Mucosa of descending colon (tissue), 3 donors: ENCODE measurements around the gene NCK1. TPM values are rescaled to one million over a fixed set of nuclear protein-coding genes. Genes with fewer than 3 reads are reported as not detected.
A peak's percentile ranks its signal among the peaks of the same experiment; 100 is the strongest.

ENCODE experiments used
- ATAC-seq: fragments of 200-7000 bp; cut with Tn5 transposase; one replicate; pipeline ENCODE4 v1.9.1; 2020; ENCODE audit warnings: mild to moderate bottlenecking, moderate library complexity
- DNase-seq, 3 donors: peaks; one replicate each; pipeline ENCODE4 v3.0.0-alpha.2; 2020
- H3K36me3 ChIP-seq: fragments of 200-600 bp; one replicate; pipeline ENCODE4 v1.8.0; 2021; ENCODE audit warnings: low read depth, mild to moderate bottlenecking
- H3K4me1 ChIP-seq: fragments of 200-600 bp; one replicate; pipeline ENCODE4 v1.8.0; 2021; ENCODE audit warnings: low read depth, mild to moderate bottlenecking
- H3K4me3 ChIP-seq: fragments of 200-600 bp; one replicate; pipeline ENCODE4 v1.8.0; 2021; ENCODE audit warnings: mild to moderate bottlenecking
- H3K9me3 ChIP-seq: fragments of 200-600 bp; one replicate; pipeline ENCODE4 v1.8.0; 2021; ENCODE audit warnings: mild to moderate bottlenecking
- intact Hi-C, 2 donors: fragments of 100-400 bp; cut with DNase I in 1 of 2; cut with micrococcal nuclease in 1 of 2; formaldehyde crosslinking; loops; one replicate each; pipeline versions ENCODE4 v1.11.0 to v1.11.1; 2022; cut with DNase I, micrococcal nuclease
- total RNA-seq, 3 donors: library from RNA; stranded (reverse); fragmentation: NEBNext Ultra II Directional in 2 of 3; extraction: Animal tissue kit (Norgen Biotek cat#: 25700) in 2 of 3; gene quantifications; one replicate each; pipeline versions ENCODE4 v1.2.1 to v1.2.4, GENCODE V29; 2021 to 2023
- TF ChIP-seq, protein P1 (sequence below): fragments of 200-600 bp; IDR thresholded peaks from one replicate; pipeline ENCODE4 v1.8.0; 2022; ENCODE audit warnings: antibody characterized with exemption, mild to moderate bottlenecking
- donor health status: DM: no; HTN: no; CAD: no; lungs with moderate emphysema.
- donor health status: DM: no; HTN: no; CAD: no.
- donor health status: DM: no; HTN: yes; CAD: no.

NCK1 gene
- total RNA-seq, 3 donors from 2014 or later: 47.0 to 56.4 (median 50.1) TPM

DNA sequence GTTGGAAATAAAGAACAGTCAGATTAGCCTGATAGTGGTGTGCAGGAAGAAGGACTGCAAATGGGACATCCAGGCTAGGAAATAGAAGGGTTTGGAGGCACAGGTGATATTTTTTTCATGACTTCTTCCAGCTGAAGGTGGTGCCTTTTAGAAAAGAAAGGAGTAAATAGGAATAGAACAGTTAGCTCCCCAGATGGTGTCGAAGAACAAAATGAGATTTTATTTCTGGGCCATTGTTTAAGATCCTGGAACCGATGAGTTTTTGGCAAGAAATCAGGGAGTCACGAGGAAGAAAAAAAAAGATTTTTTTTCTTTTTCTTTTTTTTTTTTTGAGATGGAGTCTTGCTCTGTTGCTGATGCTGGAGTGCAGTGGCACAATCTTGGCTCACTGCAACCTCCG is 9.8 kb upstream of the NCK1 start:
- no peak overlapping the region for H3K4me3 ChIP-seq
- no peak for ATAC-seq
- DNase-seq: no peak
- no peaks in the 10 kb centered on the region for H3K36me3 ChIP-seq
- no peaks in the 10 kb centered on the region for H3K4me1 ChIP-seq
- intact Hi-C loops: no loop called here
- TF ChIP-seq, protein P1, sequence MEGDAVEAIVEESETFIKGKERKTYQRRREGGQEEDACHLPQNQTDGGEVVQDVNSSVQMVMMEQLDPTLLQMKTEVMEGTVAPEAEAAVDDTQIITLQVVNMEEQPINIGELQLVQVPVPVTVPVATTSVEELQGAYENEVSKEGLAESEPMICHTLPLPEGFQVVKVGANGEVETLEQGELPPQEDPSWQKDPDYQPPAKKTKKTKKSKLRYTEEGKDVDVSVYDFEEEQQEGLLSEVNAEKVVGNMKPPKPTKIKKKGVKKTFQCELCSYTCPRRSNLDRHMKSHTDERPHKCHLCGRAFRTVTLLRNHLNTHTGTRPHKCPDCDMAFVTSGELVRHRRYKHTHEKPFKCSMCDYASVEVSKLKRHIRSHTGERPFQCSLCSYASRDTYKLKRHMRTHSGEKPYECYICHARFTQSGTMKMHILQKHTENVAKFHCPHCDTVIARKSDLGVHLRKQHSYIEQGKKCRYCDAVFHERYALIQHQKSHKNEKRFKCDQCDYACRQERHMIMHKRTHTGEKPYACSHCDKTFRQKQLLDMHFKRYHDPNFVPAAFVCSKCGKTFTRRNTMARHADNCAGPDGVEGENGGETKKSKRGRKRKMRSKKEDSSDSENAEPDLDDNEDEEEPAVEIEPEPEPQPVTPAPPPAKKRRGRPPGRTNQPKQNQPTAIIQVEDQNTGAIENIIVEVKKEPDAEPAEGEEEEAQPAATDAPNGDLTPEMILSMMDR: no peak
- H3K9me3 ChIP-seq: no peaks in the 10 kb centered on the region

DNA sequence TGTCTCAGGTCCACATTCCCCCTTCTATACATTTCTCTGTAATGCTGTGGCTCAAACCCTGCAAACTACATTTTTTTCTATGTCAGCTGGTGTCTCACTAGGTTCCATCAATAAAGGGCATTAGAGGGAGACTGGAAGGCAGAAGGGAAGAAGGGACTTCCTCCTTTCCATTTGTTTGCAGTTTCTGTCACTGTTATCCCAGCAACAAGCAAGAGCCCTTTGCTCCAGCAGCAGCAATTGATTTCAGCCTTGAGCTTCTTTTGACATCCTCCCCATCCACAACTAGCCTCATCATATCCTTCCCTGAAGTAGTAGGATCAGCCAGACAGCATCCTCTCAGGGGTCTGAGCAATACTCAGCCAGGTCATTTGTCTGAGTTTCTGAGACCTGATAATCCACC is 5.3 kb upstream of the NCK1 start:
- intact Hi-C loops: no loop called here
- Histone ChIP-seq H3K36me3 (no peaks in the 10 kb centered on the region), H3K9me3 (no peaks in the 10 kb centered on the region), H3K4me3 (no peak overlapping the region), H3K4me1 (peaks cover 5% of the 10 kb centered on the region)
- DNase-seq (no peak), ATAC-seq (no peak)
- TF ChIP-seq, protein P1: no peak

DNA sequence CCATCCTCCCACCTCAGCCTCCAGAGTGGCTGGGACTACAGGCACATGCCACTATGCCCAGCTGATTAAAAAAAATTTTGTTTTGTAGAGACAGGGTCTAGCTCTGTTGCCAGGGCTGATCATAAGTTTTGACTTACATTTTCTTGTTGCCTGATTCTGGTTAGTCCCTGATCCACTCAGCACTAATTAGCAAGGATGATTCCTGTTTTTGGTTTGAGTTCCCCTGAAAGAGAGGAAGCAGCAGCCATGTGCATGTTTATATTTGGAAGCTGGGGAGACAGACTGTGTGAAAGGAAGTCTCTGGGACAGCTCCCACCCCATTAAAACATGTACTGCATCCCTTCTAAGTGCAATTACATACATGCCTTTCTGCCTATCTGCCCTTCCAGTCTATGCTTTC is 3.6 kb upstream of the NCK1 start:
- intact Hi-C loops: no loop called here
- H3K36me3 ChIP-seq: no peaks in the 10 kb centered on the region
- H3K9me3 ChIP-seq: no peaks in the 10 kb centered on the region
- peak in 1 of 3 donors; percentile 15 for DNase-seq
- no peak overlapping the region for H3K4me3 ChIP-seq
- H3K4me1 ChIP-seq: peaks cover 5% of the 10 kb centered on the region
- ATAC-seq: no peak
- TF ChIP-seq, protein P1: no peak

DNA sequence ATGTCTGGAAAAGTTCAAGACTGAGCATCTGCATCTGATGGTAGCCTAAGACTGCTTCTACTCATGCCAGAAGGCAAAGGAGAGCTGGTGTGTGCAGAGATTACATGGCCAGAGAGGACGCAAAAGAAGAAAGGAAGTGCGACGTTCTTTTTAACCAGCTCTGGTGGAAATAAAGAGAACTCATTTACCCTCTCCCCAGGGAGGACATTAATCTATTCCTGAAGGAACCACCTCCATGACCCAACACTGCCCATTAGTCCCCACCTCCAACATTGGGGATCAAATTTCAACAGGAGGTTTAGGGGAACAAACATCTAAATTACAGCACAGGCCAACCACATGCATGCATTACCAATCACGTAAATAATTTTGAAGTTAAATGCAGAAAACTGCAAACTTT is 1.5 kb upstream of the NCK1 start:
- TF ChIP-seq, protein P1: no peak
- no peak for DNase-seq

DNA sequence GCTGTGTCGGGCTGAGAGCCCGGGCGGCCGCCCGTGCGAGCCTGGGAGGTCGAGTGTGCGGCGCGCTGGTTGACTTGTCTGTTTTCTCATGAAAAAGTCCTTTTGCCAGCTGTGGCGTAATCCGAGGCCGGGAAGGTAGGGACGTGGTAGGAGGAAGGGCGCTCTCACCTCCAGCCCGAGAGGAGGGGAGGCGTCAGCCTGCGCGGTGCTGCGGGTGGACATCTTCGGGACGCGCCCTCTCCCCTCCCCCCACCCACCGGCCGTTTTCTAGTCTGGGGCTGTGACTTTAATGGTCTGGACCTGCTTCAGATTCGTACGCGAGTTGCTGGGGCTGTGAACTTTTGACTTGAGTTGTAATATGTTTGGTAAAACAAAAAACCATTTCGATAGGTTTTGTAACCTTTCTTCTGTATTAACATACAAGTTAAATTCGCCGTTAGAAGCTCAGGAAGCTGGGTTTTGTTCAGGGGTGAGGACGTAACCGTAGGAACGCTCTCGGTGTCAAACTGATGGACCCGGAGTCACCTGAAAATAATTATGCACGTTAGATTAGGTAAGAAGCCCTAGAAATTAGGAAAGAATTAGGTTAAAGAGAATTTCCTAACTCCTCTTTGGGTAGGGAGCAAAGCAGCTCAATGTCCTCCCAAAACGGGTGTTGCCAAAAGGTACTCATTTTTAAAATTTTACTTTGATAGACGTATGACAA is 762 bp downstream of the NCK1 start:
- DNase-seq (peak; percentile 56 to 80 (median 75)), ATAC-seq (peak; percentile 67)
- intact Hi-C loops: loop anchor here in 1 of 2 donors (5.0 kb wide), 1 partner anchor 110 kb away; the partner anchor contains the start of gene STAG1
- TF ChIP-seq, protein P1: no peak
- no peaks in the 10 kb centered on the region for H3K36me3 ChIP-seq
- no peaks in the 10 kb centered on the region for H3K9me3 ChIP-seq
- peaks cover 5% of the 10 kb centered on the region for H3K4me1 ChIP-seq
- peak overlapping the region; percentile 68 for H3K4me3 ChIP-seq

More for the DNA sequence above, 1.5 kb upstream of the NCK1 start:
- Histone ChIP-seq H3K4me3 (no peak overlapping the region), H3K4me1 (peaks cover 5% of the 10 kb centered on the region), H3K36me3 (no peaks in the 10 kb centered on the region), H3K9me3 (no peaks in the 10 kb centered on the region)
- intact Hi-C loops: loop anchor here in 1 of 2 donors (5.0 kb wide), 1 partner anchor 108 kb away; the partner anchor contains the start of gene STAG1
- no peak for ATAC-seq
